Measurements from ENCODE around the gene PICALM. TPM values are rescaled to one million over a fixed set of nuclear protein-coding genes. Genes with fewer than 3 reads are reported as not detected.

PICALM gene
- total and polyA plus RNA-seq, 10 of the 15 experiments (the other 5 are each of a cell fraction or from before 2014, with no cell fraction given) = 4.3 to 150 (median 41.8) TPM

DNA sequence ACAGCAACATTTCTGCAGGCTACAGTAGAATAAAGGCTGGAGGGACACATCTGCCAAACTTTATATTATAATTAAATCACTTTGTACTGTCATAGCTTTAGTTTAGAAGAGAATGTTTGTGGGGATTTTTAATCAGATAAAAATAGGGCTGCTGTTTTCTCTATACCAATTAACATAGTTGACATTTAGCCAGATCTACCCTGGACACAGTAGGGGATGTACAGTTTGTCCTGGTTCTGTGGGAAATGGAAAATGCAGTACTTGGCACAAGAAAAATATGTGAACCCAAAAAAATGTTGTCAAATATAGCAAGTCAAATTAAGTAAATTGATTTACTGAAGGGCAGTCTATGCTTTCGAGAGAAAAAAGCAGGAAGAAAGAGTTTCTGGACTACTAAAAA is 20.8 kb upstream of the PICALM start:
- SMC1A ChIA-PET (ENCODE audit: uncharacterized antibody, unreplicated experiment) = interaction anchor here (1.0 kb wide), 1 partner anchor 26 kb away, joined by 3 read pairs; no protein-coding TSS in a partner anchor
- DNase-seq (ENCODE audit: low read depth, low spot score) = no peak
- Histone ChIP-seq H2AFZ (ENCODE audit: control insufficient read depth, low read depth, low read length) (no peak overlapping the region), H3K36me3 (ENCODE audit: control insufficient read depth in 2 of 2, insufficient read depth in 2 of 2, low read length in 1 of 2) (no peaks in the 10 kb centered on the region), H3K27ac (ENCODE audit: control insufficient read depth, insufficient read depth) (no peak overlapping the region), H3K4me3 (no peak overlapping the region), H3K79me2 (ENCODE audit: control insufficient read depth, insufficient read depth, low read length) (no peaks in the 10 kb centered on the region), H3K4me1 (ENCODE audit: control insufficient read depth, insufficient read depth, low read length) (no peaks in the 10 kb centered on the region), H3K4me2 (ENCODE audit: control insufficient read depth, insufficient read depth) (no peak overlapping the region), H4K20me1 (ENCODE audit: control insufficient read depth, insufficient read depth) (no peaks in the 10 kb centered on the region), H3K9me3 (replicated peaks; ENCODE audit: control insufficient read depth, insufficient read depth, low read length) (no peaks in the 10 kb centered on the region), H3K9ac (ENCODE audit: control insufficient read depth, insufficient read depth, low read length) (no peak overlapping the region), H3K27me3 (replicated peaks in 1 of 2; ENCODE audit: control insufficient read depth in 2 of 2, insufficient read depth in 2 of 2, low read length in 1 of 2) (no peaks in the 10 kb centered on the region)
- no TSS peak for BruUV-seq (replicated peaks)
- intact Hi-C loops (cut with micrococcal nuclease; ENCODE audit: unreplicated experiment) (no loop called here), in situ Hi-C loops (cut with MboI) (no loop called here)
- FAIRE-seq = no peak
- WGBS (ENCODE audit: insufficient coverage, insufficient replicate concordance, low lambda C conversion rate, missing lambda C conversion rate) = 85% methylated on average over 1 of the region's 1 CpG
- TF ChIP-seq CBX3 (IDR thresholded peaks at IDR 0.05; ENCODE audit: borderline replicate concordance, low read depth) (no peak), NFXL1 (IDR thresholded peaks at IDR 0.05; ENCODE audit: borderline replicate concordance) (no peak), ASH2L (IDR thresholded peaks at IDR 0.05; ENCODE audit: borderline replicate concordance, low read depth) (no peak), FOXK2 (IDR thresholded peaks at IDR 0.05) (no peak), SUPT20H (IDR thresholded peaks at IDR 0.05; ENCODE audit: borderline replicate concordance, control insufficient read depth, low read depth, low read length) (no peak)
- TF ChIP-seq, protein P1, sequence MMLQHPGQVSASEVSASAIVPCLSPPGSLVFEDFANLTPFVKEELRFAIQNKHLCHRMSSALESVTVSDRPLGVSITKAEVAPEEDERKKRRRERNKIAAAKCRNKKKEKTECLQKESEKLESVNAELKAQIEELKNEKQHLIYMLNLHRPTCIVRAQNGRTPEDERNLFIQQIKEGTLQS (IDR thresholded peaks at IDR 0.05; ENCODE audit: borderline replicate concordance, extremely low read depth, low read depth, low read length) = no peak
- TF ChIP-seq, protein P2, sequence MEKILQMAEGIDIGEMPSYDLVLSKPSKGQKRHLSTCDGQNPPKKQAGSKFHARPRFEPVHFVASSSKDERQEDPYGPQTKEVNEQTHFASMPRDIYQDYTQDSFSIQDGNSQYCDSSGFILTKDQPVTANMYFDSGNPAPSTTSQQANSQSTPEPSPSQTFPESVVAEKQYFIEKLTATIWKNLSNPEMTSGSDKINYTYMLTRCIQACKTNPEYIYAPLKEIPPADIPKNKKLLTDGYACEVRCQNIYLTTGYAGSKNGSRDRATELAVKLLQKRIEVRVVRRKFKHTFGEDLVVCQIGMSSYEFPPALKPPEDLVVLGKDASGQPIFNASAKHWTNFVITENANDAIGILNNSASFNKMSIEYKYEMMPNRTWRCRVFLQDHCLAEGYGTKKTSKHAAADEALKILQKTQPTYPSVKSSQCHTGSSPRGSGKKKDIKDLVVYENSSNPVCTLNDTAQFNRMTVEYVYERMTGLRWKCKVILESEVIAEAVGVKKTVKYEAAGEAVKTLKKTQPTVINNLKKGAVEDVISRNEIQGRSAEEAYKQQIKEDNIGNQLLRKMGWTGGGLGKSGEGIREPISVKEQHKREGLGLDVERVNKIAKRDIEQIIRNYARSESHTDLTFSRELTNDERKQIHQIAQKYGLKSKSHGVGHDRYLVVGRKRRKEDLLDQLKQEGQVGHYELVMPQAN (conservative IDR thresholded peaks at IDR 0.05) = no peak
- TF ChIP-seq, protein P3, sequence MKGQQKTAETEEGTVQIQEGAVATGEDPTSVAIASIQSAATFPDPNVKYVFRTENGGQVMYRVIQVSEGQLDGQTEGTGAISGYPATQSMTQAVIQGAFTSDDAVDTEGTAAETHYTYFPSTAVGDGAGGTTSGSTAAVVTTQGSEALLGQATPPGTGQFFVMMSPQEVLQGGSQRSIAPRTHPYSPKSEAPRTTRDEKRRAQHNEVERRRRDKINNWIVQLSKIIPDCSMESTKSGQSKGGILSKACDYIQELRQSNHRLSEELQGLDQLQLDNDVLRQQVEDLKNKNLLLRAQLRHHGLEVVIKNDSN (IDR thresholded peaks at IDR 0.05; ENCODE audit: borderline replicate concordance, extremely low read length, insufficient read depth, low read depth, low read length) = no peak
- TF ChIP-seq, protein P4, sequence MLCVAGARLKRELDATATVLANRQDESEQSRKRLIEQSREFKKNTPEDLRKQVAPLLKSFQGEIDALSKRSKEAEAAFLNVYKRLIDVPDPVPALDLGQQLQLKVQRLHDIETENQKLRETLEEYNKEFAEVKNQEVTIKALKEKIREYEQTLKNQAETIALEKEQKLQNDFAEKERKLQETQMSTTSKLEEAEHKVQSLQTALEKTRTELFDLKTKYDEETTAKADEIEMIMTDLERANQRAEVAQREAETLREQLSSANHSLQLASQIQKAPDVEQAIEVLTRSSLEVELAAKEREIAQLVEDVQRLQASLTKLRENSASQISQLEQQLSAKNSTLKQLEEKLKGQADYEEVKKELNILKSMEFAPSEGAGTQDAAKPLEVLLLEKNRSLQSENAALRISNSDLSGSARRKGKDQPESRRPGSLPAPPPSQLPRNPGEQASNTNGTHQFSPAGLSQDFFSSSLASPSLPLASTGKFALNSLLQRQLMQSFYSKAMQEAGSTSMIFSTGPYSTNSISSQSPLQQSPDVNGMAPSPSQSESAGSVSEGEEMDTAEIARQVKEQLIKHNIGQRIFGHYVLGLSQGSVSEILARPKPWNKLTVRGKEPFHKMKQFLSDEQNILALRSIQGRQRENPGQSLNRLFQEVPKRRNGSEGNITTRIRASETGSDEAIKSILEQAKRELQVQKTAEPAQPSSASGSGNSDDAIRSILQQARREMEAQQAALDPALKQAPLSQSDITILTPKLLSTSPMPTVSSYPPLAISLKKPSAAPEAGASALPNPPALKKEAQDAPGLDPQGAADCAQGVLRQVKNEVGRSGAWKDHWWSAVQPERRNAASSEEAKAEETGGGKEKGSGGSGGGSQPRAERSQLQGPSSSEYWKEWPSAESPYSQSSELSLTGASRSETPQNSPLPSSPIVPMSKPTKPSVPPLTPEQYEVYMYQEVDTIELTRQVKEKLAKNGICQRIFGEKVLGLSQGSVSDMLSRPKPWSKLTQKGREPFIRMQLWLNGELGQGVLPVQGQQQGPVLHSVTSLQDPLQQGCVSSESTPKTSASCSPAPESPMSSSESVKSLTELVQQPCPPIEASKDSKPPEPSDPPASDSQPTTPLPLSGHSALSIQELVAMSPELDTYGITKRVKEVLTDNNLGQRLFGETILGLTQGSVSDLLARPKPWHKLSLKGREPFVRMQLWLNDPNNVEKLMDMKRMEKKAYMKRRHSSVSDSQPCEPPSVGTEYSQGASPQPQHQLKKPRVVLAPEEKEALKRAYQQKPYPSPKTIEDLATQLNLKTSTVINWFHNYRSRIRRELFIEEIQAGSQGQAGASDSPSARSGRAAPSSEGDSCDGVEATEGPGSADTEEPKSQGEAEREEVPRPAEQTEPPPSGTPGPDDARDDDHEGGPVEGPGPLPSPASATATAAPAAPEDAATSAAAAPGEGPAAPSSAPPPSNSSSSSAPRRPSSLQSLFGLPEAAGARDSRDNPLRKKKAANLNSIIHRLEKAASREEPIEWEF (IDR thresholded peaks at IDR 0.05; ENCODE audit: insufficient replicate concordance, low read depth, low read length) = no peak
- TF ChIP-seq, protein P5, sequence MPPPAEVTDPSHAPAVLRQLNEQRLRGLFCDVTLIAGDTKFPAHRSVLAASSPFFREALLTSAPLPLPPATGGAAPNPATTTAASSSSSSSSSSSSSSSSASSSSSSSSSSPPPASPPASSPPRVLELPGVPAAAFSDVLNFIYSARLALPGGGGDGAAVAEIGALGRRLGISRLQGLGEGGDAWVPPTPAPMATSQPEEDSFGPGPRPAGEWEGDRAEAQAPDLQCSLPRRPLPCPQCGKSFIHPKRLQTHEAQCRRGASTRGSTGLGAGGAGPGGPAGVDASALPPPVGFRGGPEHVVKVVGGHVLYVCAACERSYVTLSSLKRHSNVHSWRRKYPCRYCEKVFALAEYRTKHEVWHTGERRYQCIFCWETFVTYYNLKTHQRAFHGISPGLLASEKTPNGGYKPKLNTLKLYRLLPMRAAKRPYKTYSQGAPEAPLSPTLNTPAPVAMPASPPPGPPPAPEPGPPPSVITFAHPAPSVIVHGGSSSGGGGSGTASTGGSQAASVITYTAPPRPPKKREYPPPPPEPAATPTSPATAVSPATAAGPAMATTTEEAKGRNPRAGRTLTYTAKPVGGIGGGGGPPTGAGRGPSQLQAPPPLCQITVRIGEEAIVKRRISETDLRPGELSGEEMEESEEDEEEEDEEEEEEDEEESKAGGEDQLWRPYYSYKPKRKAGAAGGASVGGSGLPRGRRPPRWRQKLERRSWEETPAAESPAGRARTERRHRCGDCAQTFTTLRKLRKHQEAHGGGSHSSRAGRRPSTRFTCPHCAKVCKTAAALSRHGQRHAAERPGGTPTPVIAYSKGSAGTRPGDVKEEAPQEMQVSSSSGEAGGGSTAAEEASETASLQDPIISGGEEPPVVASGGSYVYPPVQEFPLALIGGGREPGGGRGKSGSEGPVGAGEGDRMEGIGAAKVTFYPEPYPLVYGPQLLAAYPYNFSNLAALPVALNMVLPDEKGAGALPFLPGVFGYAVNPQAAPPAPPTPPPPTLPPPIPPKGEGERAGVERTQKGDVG (CRISPR knock-in tag; IDR thresholded peaks at IDR 0.05) = no peak
- RAD21 ChIA-PET (ENCODE audit: unreplicated experiment) = no interaction called here
- POLR2A ChIA-PET = no interaction called here
- CTCF ChIA-PET = no interaction called here
- no peak for ATAC-seq

All from GM12878 (cell line).